NCI-H446 treated with DMSO at 0.1 percent for 48 hours (cell line): ENCODE measurements around the gene KIF7.

ENCODE experiments used
- DNase-seq: peaks from one replicate; lab custom pipeline; 2025; lab: John Stamatoyannopoulos, UW

The KIF7 gene

GRCh38 chr15:89647191-89647851 is 7.9 kb downstream of the KIF7 start:
- no peak for DNase-seq

DNA sequence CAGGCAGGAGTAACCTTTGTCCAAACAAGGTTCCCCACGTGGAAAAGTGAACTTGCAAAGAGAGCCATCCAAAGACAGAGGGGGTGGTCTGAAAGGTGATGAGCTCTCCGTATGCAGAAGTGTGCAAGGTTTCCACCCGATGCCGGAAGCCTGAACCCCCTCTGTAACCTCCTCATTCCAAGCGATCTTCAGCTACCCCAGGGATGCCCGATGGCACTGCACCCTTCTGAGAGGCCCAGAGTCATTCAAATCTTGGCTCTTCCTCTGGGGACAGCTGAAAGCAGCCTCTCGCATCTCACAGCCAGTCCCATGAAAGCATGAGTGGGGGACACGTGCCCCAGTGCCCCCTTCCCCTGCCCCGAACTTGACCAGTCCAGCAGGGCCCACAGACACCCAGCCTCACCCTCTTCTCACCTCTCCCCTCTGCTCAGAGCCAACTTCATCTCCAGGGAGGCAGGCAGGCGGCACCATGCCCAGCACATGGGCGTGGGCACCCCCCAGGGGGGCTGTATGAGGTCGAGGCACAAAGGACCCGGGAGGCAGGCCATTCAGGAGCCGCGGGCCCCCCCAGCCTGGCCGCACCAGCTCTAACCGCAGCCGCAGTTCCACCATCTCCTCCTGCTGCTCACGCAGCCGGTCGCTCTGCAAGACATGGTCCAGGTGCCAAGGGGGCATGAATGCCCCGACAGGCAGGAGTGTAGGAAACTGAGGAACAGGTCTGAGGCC is 8.7 kb downstream of the KIF7 start:
- no peak for DNase-seq

DNA sequence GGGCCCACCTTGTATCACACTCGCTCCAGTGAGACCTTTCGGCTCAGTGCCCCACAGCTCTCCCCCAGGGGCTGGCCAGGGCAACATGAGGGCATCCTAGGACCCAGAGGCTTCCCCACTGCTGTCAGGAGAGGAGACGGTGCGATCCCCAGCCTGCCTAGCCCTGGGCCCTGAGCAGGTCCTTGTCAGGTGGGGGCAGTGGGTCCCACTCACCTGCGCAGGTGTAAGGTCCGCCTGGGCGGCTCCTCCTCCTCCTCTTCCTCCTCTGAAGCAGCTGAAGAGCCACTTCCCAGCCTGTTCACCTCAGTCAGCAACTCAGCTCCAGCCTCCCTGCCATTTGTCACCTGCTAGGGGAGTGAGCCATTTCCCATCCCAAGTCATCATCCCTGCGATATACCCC is 9.6 kb downstream of the KIF7 start:
- no peak for DNase-seq

- DNase-seq = no peak
Observed at GRCh38 chr15:89642106-89642505, 13.2 kb downstream of the KIF7 start.

DNA sequence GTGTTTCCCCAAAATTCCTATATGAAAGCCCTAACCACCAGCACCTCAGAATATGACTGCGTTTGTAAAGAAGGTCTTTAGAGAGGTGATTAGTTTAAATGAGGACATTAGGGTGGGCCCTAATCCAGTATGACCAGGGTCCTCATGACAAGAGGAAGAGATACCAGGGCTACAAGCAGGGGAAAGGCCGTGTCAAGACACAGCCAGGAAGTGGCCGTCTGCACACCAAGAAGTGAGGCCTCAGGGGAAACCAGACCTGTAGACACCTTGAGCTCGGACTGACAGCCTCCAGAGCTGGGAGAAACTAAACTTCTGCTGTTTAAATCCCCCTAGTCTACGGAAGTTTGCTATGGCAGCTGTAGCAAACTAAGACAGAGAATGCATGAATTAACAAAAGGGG is 14.2 kb downstream of the KIF7 start:
- DNase-seq = no peak

DNA sequence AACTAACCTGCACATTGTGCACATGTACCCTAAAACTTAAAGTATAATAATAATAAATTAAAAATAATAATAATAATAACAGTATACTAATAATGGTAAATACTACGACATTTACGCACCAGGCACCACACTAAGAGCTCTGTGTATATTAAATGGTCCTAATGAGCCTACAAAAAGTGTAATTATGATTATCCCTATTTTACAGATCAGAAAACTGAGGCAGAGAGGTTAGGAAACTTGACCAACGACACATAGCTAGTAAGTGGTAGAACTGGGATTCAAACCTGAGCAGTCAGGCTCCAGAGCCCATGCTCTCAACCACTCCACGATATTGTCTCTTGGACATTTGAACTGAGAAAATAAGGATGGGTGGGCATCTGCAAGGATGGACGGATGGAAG is 15.0 kb downstream of the KIF7 start:
- DNase-seq = no peak

GRCh38 chr15:89633585-89633984 is 21.7 kb downstream of the KIF7 start:
- no peak for DNase-seq

DNA sequence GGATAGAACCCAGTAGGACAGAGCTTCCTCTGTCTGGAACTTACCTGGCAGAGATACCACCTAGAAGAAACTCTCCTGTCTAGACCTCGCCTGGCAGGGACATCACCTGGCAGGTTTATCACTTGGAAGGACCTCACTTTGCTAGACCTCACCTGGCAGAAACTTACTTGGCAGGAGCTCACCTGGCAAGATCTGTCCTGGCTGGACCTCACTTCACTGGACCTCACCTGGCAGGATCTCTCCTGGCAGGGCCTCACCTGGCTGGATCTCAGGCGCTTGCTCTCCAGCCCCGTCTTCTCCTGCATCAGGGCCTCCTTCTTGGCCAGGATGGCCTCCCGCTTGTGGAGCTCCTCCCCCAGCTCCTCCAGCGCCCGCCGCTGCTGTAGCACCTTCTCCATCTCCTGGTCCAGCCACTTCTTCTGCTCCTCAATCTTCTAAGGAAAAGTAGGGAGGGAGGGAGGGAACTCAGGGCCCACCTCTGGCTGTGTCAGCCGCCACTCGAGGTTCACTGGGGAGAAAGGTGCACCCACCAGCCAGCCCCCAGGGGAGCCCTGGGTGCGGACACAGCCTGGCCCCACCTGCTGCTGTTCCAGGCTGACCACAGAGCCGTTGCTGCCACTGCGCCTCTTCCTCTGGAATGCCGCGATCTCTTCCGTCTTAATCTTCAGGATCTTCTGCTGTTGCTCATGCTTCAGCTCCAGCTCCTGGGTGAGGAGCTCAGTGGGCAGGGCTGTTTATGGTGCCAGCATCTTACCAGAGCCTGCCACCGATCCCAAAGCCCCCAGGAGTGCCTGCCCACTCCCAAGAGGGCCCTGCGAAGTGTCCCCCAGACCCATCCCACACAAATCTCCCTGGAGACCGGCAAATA is 22.5 kb downstream of the KIF7 start:
- no peak for DNase-seq

DNA sequence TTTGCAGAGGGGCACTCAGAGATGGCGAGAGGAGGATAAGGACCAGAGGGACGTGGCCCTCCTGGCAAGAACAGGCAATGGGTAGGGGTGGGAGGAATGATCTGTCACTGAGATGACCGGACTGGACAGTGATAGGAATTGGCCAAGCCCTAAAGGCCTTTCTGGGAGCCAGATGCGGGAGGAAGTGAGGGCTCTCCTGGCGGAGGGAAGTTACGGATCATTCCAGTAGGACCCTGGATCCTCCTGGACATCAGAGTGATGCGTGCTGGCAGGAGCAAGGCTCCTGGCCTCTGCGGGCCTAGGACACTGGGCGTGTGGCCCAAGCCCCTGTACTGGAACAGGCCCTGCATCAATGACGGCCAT is 23.4 kb downstream of the KIF7 start:
- DNase-seq = no peak

DNA sequence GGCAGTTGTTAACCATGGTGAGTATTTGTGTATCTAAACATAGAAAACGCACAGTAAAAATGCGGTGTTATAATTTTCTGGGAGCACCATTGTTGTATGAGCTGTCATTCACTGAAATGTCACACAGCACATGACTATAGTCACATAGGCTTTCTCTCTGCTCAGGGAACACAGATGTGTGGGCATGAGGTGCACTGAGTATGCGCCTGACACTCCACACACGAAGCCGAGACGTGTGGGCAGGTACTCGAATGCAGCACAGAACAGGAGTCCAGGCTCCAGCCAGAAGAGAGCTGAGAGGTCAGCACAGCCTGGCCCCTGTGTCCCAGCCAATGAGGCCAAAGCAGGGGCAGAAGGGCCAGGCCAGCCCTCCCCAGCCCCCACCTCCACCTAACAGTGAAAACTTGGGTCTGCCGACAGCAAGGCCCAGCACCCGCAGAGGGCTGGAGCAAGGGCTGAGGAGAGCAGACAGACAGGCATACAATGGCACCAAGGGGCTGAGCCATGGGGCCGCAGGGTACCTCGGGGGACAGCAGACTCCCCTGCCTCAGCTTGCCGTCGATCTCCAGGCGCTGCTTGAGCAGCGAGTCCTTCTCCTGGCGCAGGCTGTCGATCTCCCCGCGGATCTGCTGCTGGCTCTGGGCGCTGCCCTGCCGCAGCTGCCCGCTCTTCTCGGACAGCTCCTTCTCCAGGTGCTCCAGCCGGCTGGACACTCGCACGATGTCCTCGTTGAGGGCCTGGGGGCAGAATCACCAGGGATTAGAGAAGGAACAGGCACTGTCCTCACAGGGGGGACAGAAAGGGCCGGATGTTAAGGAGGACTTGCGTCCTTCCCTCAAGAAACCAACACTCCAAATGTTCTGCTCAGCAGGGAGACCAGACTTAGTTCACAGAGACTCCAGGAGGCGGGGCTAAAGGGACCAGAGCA is 24.0 kb downstream of the KIF7 start:
- no peak for DNase-seq

- no peak for DNase-seq
Observed at GRCh38 chr15:89630260-89630659, 25.0 kb downstream of the KIF7 start.

- no peak for DNase-seq
Observed at GRCh38 chr15:89629829-89630228, 25.4 kb downstream of the KIF7 start.

DNA sequence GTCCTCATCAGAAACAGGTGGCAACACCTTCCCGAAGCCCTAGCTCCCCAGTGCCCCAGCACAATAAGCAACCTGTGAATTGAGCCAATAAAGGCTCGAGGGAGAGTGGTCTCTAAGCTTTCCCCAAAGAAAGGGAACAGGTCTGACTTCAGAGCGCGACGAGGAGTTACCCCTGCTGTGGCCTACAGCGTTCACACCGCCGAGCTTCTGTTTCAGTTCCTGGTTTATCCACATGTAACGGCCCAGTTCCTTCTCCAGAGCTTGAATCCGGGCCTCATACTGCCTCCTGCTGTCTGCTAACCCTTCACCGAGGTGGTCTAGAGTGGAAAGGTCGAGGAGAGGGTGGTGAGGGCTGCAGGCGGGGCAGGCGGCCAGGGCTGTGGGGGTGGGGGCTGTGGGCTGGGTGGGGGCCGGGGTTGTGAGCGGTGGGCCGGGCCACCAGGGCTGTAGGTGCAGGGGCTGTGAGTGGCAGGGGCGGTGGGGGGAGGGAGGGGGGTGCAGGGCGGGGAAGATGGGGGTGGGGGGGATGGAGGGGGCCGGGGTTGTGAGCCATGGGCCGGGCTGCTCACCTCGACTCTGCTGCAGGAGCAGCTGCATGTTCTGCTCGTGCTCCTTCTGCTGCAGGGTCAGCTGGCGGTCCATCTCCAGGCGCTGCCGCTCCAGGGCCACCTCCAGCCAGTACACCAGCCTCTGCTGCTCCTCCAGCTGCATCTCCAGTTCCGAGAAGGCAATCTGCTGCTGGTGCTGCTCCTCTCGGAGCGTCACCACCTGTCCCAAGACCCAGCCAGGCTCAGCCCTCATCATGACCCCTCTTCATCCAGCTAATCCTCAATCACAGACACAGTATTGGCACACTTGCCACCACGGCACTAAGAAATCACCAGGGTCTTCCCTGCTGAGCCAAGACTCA is 26.2 kb downstream of the KIF7 start:
- no peak for DNase-seq

DNA sequence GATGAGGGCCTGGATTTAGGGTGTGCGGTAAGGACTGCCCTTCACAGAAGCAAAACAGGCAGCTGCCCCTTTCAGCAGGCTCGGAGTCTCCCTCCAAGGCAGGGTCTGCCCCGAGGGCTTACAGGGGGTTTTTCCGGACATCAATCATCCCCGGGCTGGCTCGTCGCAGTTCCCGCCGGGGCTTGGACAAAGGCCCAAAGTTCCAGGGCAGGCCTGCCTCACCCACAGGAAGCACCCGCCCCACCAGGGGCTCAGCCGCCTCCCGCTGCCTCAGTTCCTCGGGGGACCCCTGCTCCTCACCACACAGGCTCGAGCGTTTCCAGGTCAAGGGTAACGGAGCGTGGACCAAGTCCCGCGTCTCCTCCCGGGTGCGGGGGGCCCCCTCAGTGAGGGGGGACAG is 27.0 kb downstream of the KIF7 start:
- no peak for DNase-seq

GRCh38 chr15:89627256-89627970 is 27.9 kb downstream of the KIF7 start:
- DNase-seq = no peak

DNA sequence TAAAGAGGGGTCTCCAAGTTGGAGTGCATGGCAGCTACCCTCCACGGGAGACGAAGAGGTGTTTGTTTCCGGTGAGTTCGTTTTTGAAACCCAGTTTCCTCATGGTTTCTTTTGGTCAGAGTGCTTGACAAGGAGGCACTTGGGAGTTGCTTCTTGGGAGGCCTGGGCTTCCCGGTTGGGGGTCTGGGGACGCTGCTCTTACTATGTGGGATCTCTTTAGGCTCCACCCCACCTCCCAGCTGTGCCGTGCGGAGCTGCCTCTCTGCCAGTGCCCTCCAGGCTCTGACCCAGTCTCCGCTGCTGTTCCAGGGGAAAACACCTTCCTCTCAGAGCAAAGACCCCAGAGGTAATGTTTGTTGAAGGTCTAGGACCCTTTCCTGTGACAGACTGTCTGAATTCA is 29.6 kb downstream of the KIF7 start:
- DNase-seq = no peak

- no peak for DNase-seq
Observed at GRCh38 chr15:89623165-89623564, 32.1 kb downstream of the KIF7 start.

- DNase-seq = no peak
Observed at GRCh38 chr15:89621547-89621946, 33.7 kb downstream of the KIF7 start.

DNA sequence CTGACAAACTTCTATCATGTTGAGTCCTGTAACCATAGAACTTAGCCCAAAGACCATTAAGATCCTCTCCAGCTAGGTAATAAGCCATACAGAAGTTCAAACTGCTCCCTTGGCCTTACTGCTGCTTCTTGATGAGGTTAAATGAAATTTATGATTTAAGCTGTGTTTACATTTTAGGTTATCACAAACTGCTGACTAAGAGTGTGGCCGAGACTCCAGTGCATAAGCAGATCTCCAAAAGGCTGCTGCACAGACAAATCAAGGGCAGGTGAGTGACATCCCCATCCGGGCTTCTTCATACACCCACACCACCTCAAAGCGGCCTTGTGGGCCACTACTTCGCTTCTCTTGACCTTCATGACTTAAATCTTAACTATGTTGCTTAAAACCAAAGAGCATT is 39.0 kb downstream of the KIF7 start:
- DNase-seq = no peak

GRCh38 chr15:89615135-89615534 is 40.1 kb downstream of the KIF7 start:
- no peak for DNase-seq
